HepG2 (cell line): ENCODE data around the gene LOXL3. TPM values are rescaled to one million over a fixed set of nuclear protein-coding genes. Genes with fewer than 3 reads are reported as not detected.

Source experiments
- GFI1 ChIP-seq: sonication (generic); formaldehyde crosslinking; IDR thresholded peaks from 2 replicates; pipeline ENCODE4 v1.5.0; 2020; ENCODE audit warnings: missing genetic modification reagents, mild to moderate bottlenecking, borderline replicate concordance
- HOXA7 ChIP-seq: sonication (generic); formaldehyde crosslinking; IDR thresholded peaks from 2 replicates; pipeline ENCODE4 v1.8.1; 2022; ENCODE audit warnings: mild to moderate bottlenecking, missing genetic modification reagents, moderate library complexity
- NFATC3 ChIP-seq: sonication (generic); formaldehyde crosslinking; IDR thresholded peaks from 2 replicates; pipeline ENCODE4 v1.5.1; 2020; ENCODE audit warnings: mild to moderate bottlenecking, missing genetic modification reagents
- SIN3B ChIP-seq: fragments of 150-350 bp; IDR thresholded peaks from 2 replicates; pipeline ENCODE4 v1.6.1; 2014; ENCODE audit warnings: low read length
- SMC3 ChIP-seq: IDR thresholded peaks from 2 replicates; pipeline ENCODE4 v1.6.1; 2011; ENCODE audit warnings: low read length, improper control_type of control experiment
- SNAPC5 ChIP-seq: sonication (generic); formaldehyde crosslinking; IDR thresholded peaks from 2 replicates; pipeline ENCODE4 v1.8.1; 2023; ENCODE audit warnings: mild to moderate bottlenecking, missing genetic modification reagents, borderline replicate concordance
- ZNF142 ChIP-seq: sonication (generic); formaldehyde crosslinking; IDR thresholded peaks from 2 replicates; pipeline ENCODE4 v1.4.0; 2020; ENCODE audit warnings: missing genetic modification reagents
- ZNF253 ChIP-seq: sonication (generic); formaldehyde crosslinking; IDR thresholded peaks from 2 replicates; pipeline ENCODE4 v1.8.0; 2022; ENCODE audit warnings: mild to moderate bottlenecking, missing genetic modification reagents, borderline replicate concordance
- ZNF335 ChIP-seq: sonication (generic); formaldehyde crosslinking; IDR thresholded peaks from 2 replicates; pipeline ENCODE4 v1.4.0; 2020; ENCODE audit warnings: missing genetic modification reagents
- ZNF33A ChIP-seq: sonication (generic); formaldehyde crosslinking; IDR thresholded peaks from 2 replicates; pipeline ENCODE4 v1.5.1; 2020; ENCODE audit warnings: missing genetic modification reagents, mild to moderate bottlenecking, moderate library complexity, borderline replicate concordance
- ZNF547 ChIP-seq: sonication (generic); formaldehyde crosslinking; IDR thresholded peaks from 2 replicates; pipeline ENCODE4 v1.5.1; 2020; ENCODE audit warnings: mild to moderate bottlenecking, missing genetic modification reagents
- ZNF773 ChIP-seq: sonication (generic); formaldehyde crosslinking; IDR thresholded peaks from 2 replicates; pipeline ENCODE4 v1.4.0; 2020; ENCODE audit warnings: missing genetic modification reagents, borderline replicate concordance
- ZNF780A ChIP-seq: sonication (generic); formaldehyde crosslinking; IDR thresholded peaks from 2 replicates; pipeline ENCODE4 v1.8.0; 2022; ENCODE audit warnings: mild to moderate bottlenecking, missing genetic modification reagents, moderate library complexity
- ZNF816 ChIP-seq: sonication (generic); formaldehyde crosslinking; IDR thresholded peaks from 2 replicates; pipeline ENCODE4 v1.8.0; 2022; ENCODE audit warnings: missing genetic modification reagents, mild to moderate bottlenecking, borderline replicate concordance
- polyA plus RNA-seq, 8 experiments: library from polyadenylated mRNA; depleted of rRNA in 3 of 8; stranded (reverse) in 7 of 8; unstranded in 1 of 8; fragments of >200 nt; fragmentation: Illumina TruSeq in 4 of 8; extraction: Trizol in 4 of 8; gene quantifications; 2 replicates each; pipeline versions ENCODE4 v1.2.1 to v1.2.3, GENCODE V29; 2011 to 2016; ENCODE audit warnings: low read depth in 4 of 8, missing spikeins in 1 of 8, mixed read lengths in 1 of 8; ENCODE audit not compliant: insufficient read depth in 1 of 8
- total RNA-seq, 5 experiments: library from RNA; depleted of rRNA; stranded (reverse); fragments of >200 nt; fragmentation: Illumina TruSeq; extraction: Trizol; gene quantifications; 2 replicates each; pipeline ENCODE4 v1.2.3, GENCODE V29; 2016; ENCODE audit warnings: low read depth in 1 of 5
- TF ChIP-seq, protein P1 (sequence below): conservative IDR thresholded peaks from 2 replicates; pipeline ENCODE4 v1.6.1; 2018; ENCODE audit warnings: missing genetic modification reagents
- TF ChIP-seq, protein P2 (sequence below): sonication (generic); formaldehyde crosslinking; IDR thresholded peaks from 2 replicates; pipeline ENCODE4 v1.4.0; 2020; ENCODE audit warnings: mild to moderate bottlenecking, missing genetic modification reagents
- TF ChIP-seq, protein P3 (sequence below): sonication (generic); formaldehyde crosslinking; IDR thresholded peaks from 2 replicates; pipeline ENCODE4 v1.5.1; 2020; ENCODE audit warnings: missing genetic modification reagents, mild to moderate bottlenecking, borderline replicate concordance

Gene LOXL3
- total and polyA plus RNA-seq, 2 of the 13 experiments (the other 11 are each of a cell fraction or from before 2014, with no cell fraction given) = 0.55 to 6.5 TPM

- TF ChIP-seq, protein P1, sequence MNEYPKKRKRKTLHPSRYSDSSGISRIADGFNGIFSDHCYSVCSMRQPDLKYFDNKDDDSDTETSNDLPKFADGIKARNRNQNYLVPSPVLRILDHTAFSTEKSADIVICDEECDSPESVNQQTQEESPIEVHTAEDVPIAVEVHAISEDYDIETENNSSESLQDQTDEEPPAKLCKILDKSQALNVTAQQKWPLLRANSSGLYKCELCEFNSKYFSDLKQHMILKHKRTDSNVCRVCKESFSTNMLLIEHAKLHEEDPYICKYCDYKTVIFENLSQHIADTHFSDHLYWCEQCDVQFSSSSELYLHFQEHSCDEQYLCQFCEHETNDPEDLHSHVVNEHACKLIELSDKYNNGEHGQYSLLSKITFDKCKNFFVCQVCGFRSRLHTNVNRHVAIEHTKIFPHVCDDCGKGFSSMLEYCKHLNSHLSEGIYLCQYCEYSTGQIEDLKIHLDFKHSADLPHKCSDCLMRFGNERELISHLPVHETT (CRISPR knock-in tag) = peak; percentile 86
- TF ChIP-seq HOXA7 (CRISPR knock-in tag) (no peak), SMC3 (no peak), SIN3B (peak; percentile 77; the same call in 1 of the 2 replicates), SNAPC5 (0 out of 2 replicates have a peak, but pooled peaks have one; percentile 35), ZNF253 (no peak), ZNF335 (CRISPR knock-in tag) (peak; percentile 97), ZNF780A (CRISPR knock-in tag) (no peak; the same call in 1 of the 2 replicates), ZNF142 (CRISPR knock-in tag) (peak; percentile 85), ZNF773 (CRISPR knock-in tag) (no peak), GFI1 (CRISPR knock-in tag) (no peak; the same call in none of the 2 replicates), ZNF816 (CRISPR knock-in tag) (peak; percentile 99), ZNF547 (CRISPR knock-in tag) (peak; percentile 73), NFATC3 (peak; percentile 89), ZNF33A (CRISPR knock-in tag) (no peak)
- TF ChIP-seq, protein P2, sequence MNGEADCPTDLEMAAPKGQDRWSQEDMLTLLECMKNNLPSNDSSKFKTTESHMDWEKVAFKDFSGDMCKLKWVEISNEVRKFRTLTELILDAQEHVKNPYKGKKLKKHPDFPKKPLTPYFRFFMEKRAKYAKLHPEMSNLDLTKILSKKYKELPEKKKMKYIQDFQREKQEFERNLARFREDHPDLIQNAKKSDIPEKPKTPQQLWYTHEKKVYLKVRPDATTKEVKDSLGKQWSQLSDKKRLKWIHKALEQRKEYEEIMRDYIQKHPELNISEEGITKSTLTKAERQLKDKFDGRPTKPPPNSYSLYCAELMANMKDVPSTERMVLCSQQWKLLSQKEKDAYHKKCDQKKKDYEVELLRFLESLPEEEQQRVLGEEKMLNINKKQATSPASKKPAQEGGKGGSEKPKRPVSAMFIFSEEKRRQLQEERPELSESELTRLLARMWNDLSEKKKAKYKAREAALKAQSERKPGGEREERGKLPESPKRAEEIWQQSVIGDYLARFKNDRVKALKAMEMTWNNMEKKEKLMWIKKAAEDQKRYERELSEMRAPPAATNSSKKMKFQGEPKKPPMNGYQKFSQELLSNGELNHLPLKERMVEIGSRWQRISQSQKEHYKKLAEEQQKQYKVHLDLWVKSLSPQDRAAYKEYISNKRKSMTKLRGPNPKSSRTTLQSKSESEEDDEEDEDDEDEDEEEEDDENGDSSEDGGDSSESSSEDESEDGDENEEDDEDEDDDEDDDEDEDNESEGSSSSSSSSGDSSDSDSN (CRISPR knock-in tag) = peak; percentile 81; the same call in 1 of the 2 replicates
- TF ChIP-seq, protein P3, sequence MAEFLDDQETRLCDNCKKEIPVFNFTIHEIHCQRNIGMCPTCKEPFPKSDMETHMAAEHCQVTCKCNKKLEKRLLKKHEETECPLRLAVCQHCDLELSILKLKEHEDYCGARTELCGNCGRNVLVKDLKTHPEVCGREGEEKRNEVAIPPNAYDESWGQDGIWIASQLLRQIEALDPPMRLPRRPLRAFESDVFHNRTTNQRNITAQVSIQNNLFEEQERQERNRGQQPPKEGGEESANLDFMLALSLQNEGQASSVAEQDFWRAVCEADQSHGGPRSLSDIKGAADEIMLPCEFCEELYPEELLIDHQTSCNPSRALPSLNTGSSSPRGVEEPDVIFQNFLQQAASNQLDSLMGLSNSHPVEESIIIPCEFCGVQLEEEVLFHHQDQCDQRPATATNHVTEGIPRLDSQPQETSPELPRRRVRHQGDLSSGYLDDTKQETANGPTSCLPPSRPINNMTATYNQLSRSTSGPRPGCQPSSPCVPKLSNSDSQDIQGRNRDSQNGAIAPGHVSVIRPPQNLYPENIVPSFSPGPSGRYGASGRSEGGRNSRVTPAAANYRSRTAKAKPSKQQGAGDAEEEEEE (CRISPR knock-in tag) = no peak; the same call in 1 of the 2 replicates
These were observed 24.1 kb downstream of the LOXL3 start, which contains the start of the genes AUP1 and HTRA2 (continued) for GRCh38 chr2:74529357-74530238.
